NB4 (cell line): ENCODE measurements around the gene KRT38.

ENCODE experiments used
- DNase-seq: peaks from one replicate; pipeline ENCODE4 v3.0.0; 2010; ENCODE audit warnings: low read depth
- H3K4me3 ChIP-seq: one replicate; pipeline ENCODE4 v1.5.1; 2011; ENCODE audit warnings: mild to moderate bottlenecking, low read depth, low read length, moderate library complexity
- CTCF ChIP-seq: IDR thresholded peaks from one replicate; pipeline ENCODE4 v1.5.1; 2012; ENCODE audit warnings: low read depth, low read length
- MAX ChIP-seq: IDR thresholded peaks from 2 replicates; pipeline ENCODE4 v1.6.1; 2011; ENCODE audit warnings: low read depth, low read length
- MYC ChIP-seq: IDR thresholded peaks from 2 replicates; pipeline ENCODE4 v1.6.1; 2011; ENCODE audit warnings: low read depth, low read length
- POLR2A ChIP-seq: IDR thresholded peaks from 2 replicates; pipeline ENCODE4 v1.6.1; 2011; ENCODE audit warnings: mild to moderate bottlenecking; ENCODE audit not compliant: insufficient read length; ENCODE audit errors: extremely low read depth

The KRT38 gene

GRCh38 chr17:41476866-41477815 lies 36.4 kb upstream of the KRT38 start:
- no peak overlapping the region for H3K4me3 ChIP-seq
- no peak for TF ChIP-seq POLR2A
- TF ChIP-seq MAX: no peak
- no peak for TF ChIP-seq MYC
- no peak for TF ChIP-seq CTCF
- no peak for DNase-seq

- DNase-seq: no peak
- TF ChIP-seq POLR2A (no peak), MAX (no peak), MYC (no peak), CTCF (no peak)
- no peak overlapping the region for H3K4me3 ChIP-seq
Measured at GRCh38 chr17:41475421-41475820, 34.6 kb upstream of the KRT38 start.

GRCh38 chr17:41474863-41475262 lies 34.1 kb upstream of the KRT38 start:
- DNase-seq: no peak
- no peak overlapping the region for H3K4me3 ChIP-seq
- TF ChIP-seq MAX: no peak
- no peak for TF ChIP-seq CTCF

- H3K4me3 ChIP-seq: no peak overlapping the region
- DNase-seq: no peak
- no peak for TF ChIP-seq CTCF
Measured at GRCh38 chr17:41468346-41468745, 27.6 kb upstream of the KRT38 start.

- TF ChIP-seq POLR2A (no peak), MAX (no peak), MYC (no peak), CTCF (no peak)
- no peak for DNase-seq
- H3K4me3 ChIP-seq: no peak overlapping the region
Measured at GRCh38 chr17:41467561-41467960, 26.8 kb upstream of the KRT38 start.

- DNase-seq: no peak
- TF ChIP-seq CTCF: no peak
- TF ChIP-seq MYC: no peak
- no peak for TF ChIP-seq MAX
- no peak for TF ChIP-seq POLR2A
- no peak within 1 kb of the TSS for H3K4me3 ChIP-seq
Measured at GRCh38 chr17:41466988-41467387, 26.2 kb upstream of the KRT38 start, which contains the start of gene KRT32. TSS of gene KRT32 (minus strand) at chr17:41467386. CDS start at chr17:41467325, 61 bp downstream.
